WTC11 (cell line): Measurements from ENCODE around the gene NOP14. TPM values are rescaled to one million over a fixed set of nuclear protein-coding genes. Genes with fewer than 3 reads are reported as not detected.

Source experiments
- ATAC-seq: fragments of 200-7000 bp; cut with Tn5 transposase; 2 replicates; pipeline ENCODE4 v1.10.0; 2021; ENCODE audit warnings: mild to moderate bottlenecking, moderate library complexity
- CTCF ChIA-PET: fragments of 300-600 bp; sonication (Branson Sonifier 250); formaldehyde crosslinking; loops from one replicate; lab custom pipeline; 2021; ENCODE audit warnings: antibody characterized with exemption; lab: Charles Lee
- POLR2A ChIA-PET: fragments of 350-600 bp; sonication (Branson Sonifier 250); formaldehyde crosslinking; loops from one replicate; lab custom pipeline; 2021; ENCODE audit warnings: antibody characterized with exemption; lab: Charles Lee
- DNase-seq: peaks from one replicate; pipeline ENCODE4 v3.0.0; 2021; ENCODE audit warnings: low spot score
- H3K27ac Mint-ChIP-seq: 2 replicates; pipeline ENCODE4 v1.8.0; 2021; ENCODE audit warnings: mixed read lengths
- H3K27me3 Mint-ChIP-seq: 2 replicates; pipeline ENCODE4 v1.8.0; 2021; ENCODE audit warnings: low read depth, mild to moderate bottlenecking, moderate library complexity, mixed read lengths
- H3K36me3 Mint-ChIP-seq: 2 replicates; pipeline ENCODE4 v1.8.0; 2021; ENCODE audit warnings: mixed read lengths
- H3K4me1 Mint-ChIP-seq: 2 replicates; pipeline ENCODE4 v1.8.0; 2022; ENCODE audit warnings: mixed read lengths
- H3K4me3 Mint-ChIP-seq: 2 replicates; pipeline ENCODE4 v1.8.0; 2021; ENCODE audit warnings: mild to moderate bottlenecking, moderate library complexity, mixed read lengths
- H3K9me3 Mint-ChIP-seq: 2 replicates; pipeline ENCODE4 v1.8.0; 2021; ENCODE audit warnings: mixed read lengths
- EMX1 ChIP-seq: fragments of 250-450 bp; sonication (Bioruptor Pico); IDR thresholded peaks from 2 replicates; pipeline ENCODE4 v1.8.0; 2021; ENCODE audit warnings: mild to moderate bottlenecking
- FOXK1 ChIP-seq: sonication (generic); formaldehyde crosslinking; IDR thresholded peaks from 2 replicates; pipeline ENCODE4 v1.8.0; 2022; ENCODE audit warnings: mild to moderate bottlenecking, moderate library complexity, missing genetic modification reagents
- JAZF1 ChIP-seq: fragments of 250-450 bp; sonication (Bioruptor Pico); IDR thresholded peaks from 2 replicates; pipeline ENCODE4 v1.9.0; 2021; ENCODE audit warnings: moderate library complexity, mild to moderate bottlenecking, inconsistent platforms
- JUN ChIP-seq: sonication (generic); formaldehyde crosslinking; IDR thresholded peaks from 2 replicates; pipeline ENCODE4 v1.8.0; 2023; ENCODE audit warnings: mild to moderate bottlenecking, missing genetic modification reagents
- MXD4 ChIP-seq: fragments of 250-450 bp; sonication (Bioruptor Pico); IDR thresholded peaks from 2 replicates; pipeline ENCODE4 v1.8.0; 2021; ENCODE audit warnings: mild to moderate bottlenecking, moderate library complexity, borderline replicate concordance
- NFATC4 ChIP-seq: fragments of 250-450 bp; sonication (Bioruptor Pico); IDR thresholded peaks from 2 replicates; pipeline ENCODE4 v1.9.0; 2021; ENCODE audit warnings: mild to moderate bottlenecking
- NFYB ChIP-seq: sonication (generic); formaldehyde crosslinking; conservative IDR thresholded peaks from 2 replicates; pipeline ENCODE4 v1.8.0; 2022; ENCODE audit warnings: low read depth, missing genetic modification reagents
- NR3C1 ChIP-seq: sonication (generic); formaldehyde crosslinking; conservative IDR thresholded peaks from 2 replicates; pipeline ENCODE4 v1.8.1; 2023; ENCODE audit warnings: low read depth, mild to moderate bottlenecking, missing genetic modification reagents
- TCF7 ChIP-seq: sonication (generic); formaldehyde crosslinking; IDR thresholded peaks from 2 replicates; pipeline ENCODE4 v1.8.0; 2022; ENCODE audit warnings: mild to moderate bottlenecking, low read depth, missing genetic modification reagents, moderate library complexity
- ZNF121 ChIP-seq: sonication (generic); formaldehyde crosslinking; IDR thresholded peaks from 2 replicates; pipeline ENCODE4 v1.8.0; 2023; ENCODE audit warnings: missing genetic modification reagents
- total RNA-seq: library from RNA; stranded (reverse); gene quantifications from 3 replicates; pipeline ENCODE4 v1.2.3, GENCODE V29; 2021
- TF ChIP-seq, protein P1 (sequence below): sonication (generic); formaldehyde crosslinking; IDR thresholded peaks from 2 replicates; pipeline ENCODE4 v1.8.1; 2022; ENCODE audit warnings: mild to moderate bottlenecking, missing genetic modification reagents, moderate library complexity, borderline replicate concordance
- TF ChIP-seq, protein P2 (sequence below): sonication (generic); formaldehyde crosslinking; IDR thresholded peaks from 2 replicates; pipeline ENCODE4 v1.8.0; 2023; ENCODE audit warnings: missing genetic modification reagents
- TF ChIP-seq, protein P3 (sequence below): sonication (generic); formaldehyde crosslinking; IDR thresholded peaks from 2 replicates; pipeline ENCODE4 v1.8.1; 2023; ENCODE audit warnings: mild to moderate bottlenecking, missing genetic modification reagents, moderate library complexity
- TF ChIP-seq, protein P4 (sequence below): sonication (generic); formaldehyde crosslinking; IDR thresholded peaks from 2 replicates; pipeline ENCODE4 v1.8.0; 2022; ENCODE audit warnings: missing genetic modification reagents
- TF ChIP-seq, protein P5 (sequence below): sonication (generic); formaldehyde crosslinking; IDR thresholded peaks from 2 replicates; pipeline ENCODE4 v1.8.1; 2023; ENCODE audit warnings: mild to moderate bottlenecking, missing genetic modification reagents
- TF ChIP-seq, protein P6 (sequence below): sonication (generic); formaldehyde crosslinking; IDR thresholded peaks from 2 replicates; pipeline ENCODE4 v1.8.1; 2023; ENCODE audit warnings: mild to moderate bottlenecking, moderate library complexity, missing genetic modification reagents

Gene NOP14
- total RNA-seq, 1 experiment from 2014 or later, result 39.1 TPM

DNA sequence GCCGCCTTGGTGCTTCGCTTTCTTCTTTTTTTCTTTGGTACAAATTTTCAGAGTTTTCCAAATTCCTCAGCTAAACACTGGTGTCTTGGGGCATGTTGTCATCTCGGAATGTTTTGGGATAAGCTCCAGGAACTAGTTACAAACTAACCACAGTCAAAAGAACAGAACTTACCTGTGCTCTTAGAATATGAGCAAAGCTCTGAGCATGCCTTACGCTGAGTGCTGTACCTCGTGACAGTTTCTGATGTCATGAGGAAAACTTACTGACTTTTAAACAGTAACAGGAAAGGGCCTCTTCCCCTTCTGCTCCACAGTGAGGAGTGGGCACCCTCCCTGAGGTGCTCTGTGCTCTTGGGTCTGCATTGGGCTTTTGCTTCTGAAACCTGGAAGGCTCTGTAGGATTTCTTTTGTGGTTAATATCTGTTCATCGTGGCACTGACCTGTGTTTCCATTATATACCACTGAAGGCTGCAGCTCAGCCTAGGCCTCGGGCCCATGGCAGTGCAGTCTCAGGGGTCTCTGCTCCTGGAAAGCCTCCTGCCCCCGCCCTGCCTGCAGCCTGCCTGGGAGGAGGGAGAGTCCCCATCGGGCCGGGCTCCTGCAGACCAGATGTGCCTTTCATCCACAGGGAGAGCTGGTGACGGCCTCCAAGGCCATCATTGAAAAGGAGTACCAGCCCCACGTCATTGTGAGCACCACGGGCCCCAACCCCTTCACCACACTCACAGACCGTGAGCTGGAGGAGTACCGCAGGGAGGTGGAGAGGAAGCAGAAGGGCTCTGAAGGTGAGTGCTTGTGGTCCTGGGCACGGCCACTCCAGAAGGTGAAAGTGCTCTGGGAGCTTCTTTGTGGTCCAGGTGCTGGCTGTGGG is 48.7 kb downstream of the NOP14 start:
- Mint-ChIP-seq H3K9me3 (peaks cover 24% of the 10 kb centered on the region), H3K27me3 (no peaks in the 10 kb centered on the region), H3K4me3 (no peak overlapping the region), H3K36me3 (peaks cover 67% of the 10 kb centered on the region), H3K4me1 (no peaks in the 10 kb centered on the region), H3K27ac (peak overlapping the region; percentile 23)
- ChIA-PET POLR2A (no interaction called here), CTCF (no interaction called here)
- TF ChIP-seq FOXK1 (CRISPR knock-in tag), result no peak
- TF ChIP-seq ZNF121 (CRISPR knock-in tag), result no peak
- no peak for TF ChIP-seq JAZF1
- TF ChIP-seq, protein P1, sequence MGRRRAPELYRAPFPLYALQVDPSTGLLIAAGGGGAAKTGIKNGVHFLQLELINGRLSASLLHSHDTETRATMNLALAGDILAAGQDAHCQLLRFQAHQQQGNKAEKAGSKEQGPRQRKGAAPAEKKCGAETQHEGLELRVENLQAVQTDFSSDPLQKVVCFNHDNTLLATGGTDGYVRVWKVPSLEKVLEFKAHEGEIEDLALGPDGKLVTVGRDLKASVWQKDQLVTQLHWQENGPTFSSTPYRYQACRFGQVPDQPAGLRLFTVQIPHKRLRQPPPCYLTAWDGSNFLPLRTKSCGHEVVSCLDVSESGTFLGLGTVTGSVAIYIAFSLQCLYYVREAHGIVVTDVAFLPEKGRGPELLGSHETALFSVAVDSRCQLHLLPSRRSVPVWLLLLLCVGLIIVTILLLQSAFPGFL (CRISPR knock-in tag), result no peak
- TF ChIP-seq, protein P2, sequence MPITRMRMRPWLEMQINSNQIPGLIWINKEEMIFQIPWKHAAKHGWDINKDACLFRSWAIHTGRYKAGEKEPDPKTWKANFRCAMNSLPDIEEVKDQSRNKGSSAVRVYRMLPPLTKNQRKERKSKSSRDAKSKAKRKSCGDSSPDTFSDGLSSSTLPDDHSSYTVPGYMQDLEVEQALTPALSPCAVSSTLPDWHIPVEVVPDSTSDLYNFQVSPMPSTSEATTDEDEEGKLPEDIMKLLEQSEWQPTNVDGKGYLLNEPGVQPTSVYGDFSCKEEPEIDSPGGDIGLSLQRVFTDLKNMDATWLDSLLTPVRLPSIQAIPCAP (CRISPR knock-in tag), result no peak
- TF ChIP-seq, protein P3, sequence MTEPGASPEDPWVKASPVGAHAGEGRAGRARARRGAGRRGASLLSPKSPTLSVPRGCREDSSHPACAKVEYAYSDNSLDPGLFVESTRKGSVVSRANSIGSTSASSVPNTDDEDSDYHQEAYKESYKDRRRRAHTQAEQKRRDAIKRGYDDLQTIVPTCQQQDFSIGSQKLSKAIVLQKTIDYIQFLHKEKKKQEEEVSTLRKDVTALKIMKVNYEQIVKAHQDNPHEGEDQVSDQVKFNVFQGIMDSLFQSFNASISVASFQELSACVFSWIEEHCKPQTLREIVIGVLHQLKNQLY, result no peak
- TF ChIP-seq JUN (CRISPR knock-in tag), result no peak
- DNase-seq, result no peak
- no peak for ATAC-seq

DNA sequence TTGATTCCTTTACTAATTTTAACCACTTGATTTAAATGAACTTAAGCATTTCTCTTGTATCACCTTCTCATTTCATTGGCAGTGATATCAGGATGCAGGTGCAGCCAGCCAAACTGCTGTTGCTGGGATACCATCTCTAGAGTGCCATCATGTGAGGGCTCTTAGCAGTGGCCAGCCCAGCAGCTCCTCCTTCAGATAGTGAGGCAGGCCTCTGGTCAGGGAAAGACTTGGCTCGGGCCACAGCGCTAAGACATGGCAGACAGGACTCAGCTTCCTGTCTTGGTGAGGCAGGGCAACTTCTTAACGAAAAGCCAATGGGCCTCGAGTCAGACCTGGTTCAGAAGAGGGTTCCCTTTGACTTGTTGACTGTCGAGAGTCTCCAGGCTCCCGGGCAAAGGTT is 50.0 kb downstream of the NOP14 start:
- CTCF ChIA-PET, result interaction anchor here (0.6 kb wide), 1 partner anchor 425 kb away, joined by 3 read pairs; no protein-coding TSS in a partner anchor
- no peak for TF ChIP-seq NFYB (CRISPR knock-in tag)
- TF ChIP-seq ZNF121 (CRISPR knock-in tag), result no peak
- no peak for TF ChIP-seq TCF7 (CRISPR knock-in tag)
- Mint-ChIP-seq H3K27me3 (no peaks in the 10 kb centered on the region), H3K9me3 (peaks cover 15% of the 10 kb centered on the region), H3K4me3 (no peak overlapping the region), H3K36me3 (peaks cover 64% of the 10 kb centered on the region), H3K4me1 (no peaks in the 10 kb centered on the region), H3K27ac (no peak overlapping the region)
- POLR2A ChIA-PET, result interaction anchor here (0.7 kb wide), 1 partner anchor 11 kb away, joined by 5 read pairs; no protein-coding TSS in a partner anchor
- ATAC-seq (no peak), DNase-seq (no peak)

DNA sequence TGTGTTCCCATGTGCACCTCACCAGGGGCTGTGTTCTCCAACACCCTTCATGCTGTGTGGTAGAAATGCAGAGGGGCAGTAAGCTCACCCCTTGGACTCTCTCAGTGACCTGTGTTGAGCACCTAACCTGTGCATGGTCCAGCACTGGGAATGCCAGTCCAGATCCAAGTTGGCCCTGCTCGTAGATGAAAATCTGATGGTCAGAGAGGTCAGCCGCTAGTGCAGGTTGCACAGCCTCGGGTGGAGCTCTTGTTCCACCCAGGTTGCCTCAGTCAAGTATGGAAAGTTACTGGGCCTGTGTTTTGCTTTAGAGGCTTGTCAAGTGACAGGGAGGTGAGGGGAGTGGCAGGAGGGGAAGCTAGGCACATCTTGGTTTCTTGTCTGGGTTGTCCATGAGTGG is 51.3 kb downstream of the NOP14 start:
- no peak for ATAC-seq
- DNase-seq, result no peak
- Mint-ChIP-seq H3K27ac (no peak overlapping the region), H3K9me3 (peaks cover 4% of the 10 kb centered on the region), H3K4me3 (no peak overlapping the region), H3K4me1 (no peaks in the 10 kb centered on the region), H3K27me3 (no peaks in the 10 kb centered on the region), H3K36me3 (peaks cover 61% of the 10 kb centered on the region)
- CTCF ChIA-PET, result interaction anchor here (0.6 to 2.1 kb wide), 5 partner anchors 41 to 440 kb away, joined by 3 to 5 read pairs (median 3); partner anchors contain the start of gene GRK4
- TF ChIP-seq JAZF1 (no peak), NR3C1 (CRISPR knock-in tag) (no peak), ZNF121 (CRISPR knock-in tag) (no peak), EMX1 (CRISPR knock-in tag) (no peak), NFATC4 (CRISPR knock-in tag) (no peak), MXD4 (CRISPR knock-in tag) (no peak)
- TF ChIP-seq, protein P4, sequence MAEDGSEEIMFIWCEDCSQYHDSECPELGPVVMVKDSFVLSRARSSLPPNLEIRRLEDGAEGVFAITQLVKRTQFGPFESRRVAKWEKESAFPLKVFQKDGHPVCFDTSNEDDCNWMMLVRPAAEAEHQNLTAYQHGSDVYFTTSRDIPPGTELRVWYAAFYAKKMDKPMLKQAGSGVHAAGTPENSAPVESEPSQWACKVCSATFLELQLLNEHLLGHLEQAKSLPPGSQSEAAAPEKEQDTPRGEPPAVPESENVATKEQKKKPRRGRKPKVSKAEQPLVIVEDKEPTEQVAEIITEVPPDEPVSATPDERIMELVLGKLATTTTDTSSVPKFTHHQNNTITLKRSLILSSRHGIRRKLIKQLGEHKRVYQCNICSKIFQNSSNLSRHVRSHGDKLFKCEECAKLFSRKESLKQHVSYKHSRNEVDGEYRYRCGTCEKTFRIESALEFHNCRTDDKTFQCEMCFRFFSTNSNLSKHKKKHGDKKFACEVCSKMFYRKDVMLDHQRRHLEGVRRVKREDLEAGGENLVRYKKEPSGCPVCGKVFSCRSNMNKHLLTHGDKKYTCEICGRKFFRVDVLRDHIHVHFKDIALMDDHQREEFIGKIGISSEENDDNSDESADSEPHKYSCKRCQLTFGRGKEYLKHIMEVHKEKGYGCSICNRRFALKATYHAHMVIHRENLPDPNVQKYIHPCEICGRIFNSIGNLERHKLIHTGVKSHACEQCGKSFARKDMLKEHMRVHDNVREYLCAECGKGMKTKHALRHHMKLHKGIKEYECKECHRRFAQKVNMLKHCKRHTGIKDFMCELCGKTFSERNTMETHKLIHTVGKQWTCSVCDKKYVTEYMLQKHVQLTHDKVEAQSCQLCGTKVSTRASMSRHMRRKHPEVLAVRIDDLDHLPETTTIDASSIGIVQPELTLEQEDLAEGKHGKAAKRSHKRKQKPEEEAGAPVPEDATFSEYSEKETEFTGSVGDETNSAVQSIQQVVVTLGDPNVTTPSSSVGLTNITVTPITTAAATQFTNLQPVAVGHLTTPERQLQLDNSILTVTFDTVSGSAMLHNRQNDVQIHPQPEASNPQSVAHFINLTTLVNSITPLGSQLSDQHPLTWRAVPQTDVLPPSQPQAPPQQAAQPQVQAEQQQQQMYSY (CRISPR knock-in tag), result no peak
- TF ChIP-seq, protein P5, sequence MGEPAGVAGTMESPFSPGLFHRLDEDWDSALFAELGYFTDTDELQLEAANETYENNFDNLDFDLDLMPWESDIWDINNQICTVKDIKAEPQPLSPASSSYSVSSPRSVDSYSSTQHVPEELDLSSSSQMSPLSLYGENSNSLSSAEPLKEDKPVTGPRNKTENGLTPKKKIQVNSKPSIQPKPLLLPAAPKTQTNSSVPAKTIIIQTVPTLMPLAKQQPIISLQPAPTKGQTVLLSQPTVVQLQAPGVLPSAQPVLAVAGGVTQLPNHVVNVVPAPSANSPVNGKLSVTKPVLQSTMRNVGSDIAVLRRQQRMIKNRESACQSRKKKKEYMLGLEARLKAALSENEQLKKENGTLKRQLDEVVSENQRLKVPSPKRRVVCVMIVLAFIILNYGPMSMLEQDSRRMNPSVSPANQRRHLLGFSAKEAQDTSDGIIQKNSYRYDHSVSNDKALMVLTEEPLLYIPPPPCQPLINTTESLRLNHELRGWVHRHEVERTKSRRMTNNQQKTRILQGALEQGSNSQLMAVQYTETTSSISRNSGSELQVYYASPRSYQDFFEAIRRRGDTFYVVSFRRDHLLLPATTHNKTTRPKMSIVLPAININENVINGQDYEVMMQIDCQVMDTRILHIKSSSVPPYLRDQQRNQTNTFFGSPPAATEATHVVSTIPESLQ (CRISPR knock-in tag), result no peak
- TF ChIP-seq, protein P6, sequence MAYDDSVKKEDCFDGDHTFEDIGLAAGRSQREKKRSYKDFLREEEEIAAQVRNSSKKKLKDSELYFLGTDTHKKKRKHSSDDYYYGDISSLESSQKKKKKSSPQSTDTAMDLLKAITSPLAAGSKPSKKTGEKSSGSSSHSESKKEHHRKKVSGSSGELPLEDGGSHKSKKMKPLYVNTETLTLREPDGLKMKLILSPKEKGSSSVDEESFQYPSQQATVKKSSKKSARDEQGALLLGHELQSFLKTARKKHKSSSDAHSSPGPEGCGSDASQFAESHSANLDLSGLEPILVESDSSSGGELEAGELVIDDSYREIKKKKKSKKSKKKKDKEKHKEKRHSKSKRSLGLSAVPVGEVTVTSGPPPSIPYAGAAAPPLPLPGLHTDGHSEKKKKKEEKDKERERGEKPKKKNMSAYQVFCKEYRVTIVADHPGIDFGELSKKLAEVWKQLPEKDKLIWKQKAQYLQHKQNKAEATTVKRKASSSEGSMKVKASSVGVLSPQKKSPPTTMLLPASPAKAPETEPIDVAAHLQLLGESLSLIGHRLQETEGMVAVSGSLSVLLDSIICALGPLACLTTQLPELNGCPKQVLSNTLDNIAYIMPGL, result no peak
- POLR2A ChIA-PET, result no interaction called here
